Stimulated activated CD8-positive, alpha-beta memory T cell treated with anti-CD3 and anti-CD28 coated beads, Interleukin-4, amount 100 ng/mL, for 4 hours (primary cell): Measurements from ENCODE around the gene NFYC.

ENCODE experiments used
- DNase-seq, 2 donors: peaks; one replicate each; pipeline ENCODE4 v3.0.0-alpha.2; 2020; ENCODE audit warnings: low read depth in 2 of 2, low spot score in 1 of 2

NFYC gene

DNA sequence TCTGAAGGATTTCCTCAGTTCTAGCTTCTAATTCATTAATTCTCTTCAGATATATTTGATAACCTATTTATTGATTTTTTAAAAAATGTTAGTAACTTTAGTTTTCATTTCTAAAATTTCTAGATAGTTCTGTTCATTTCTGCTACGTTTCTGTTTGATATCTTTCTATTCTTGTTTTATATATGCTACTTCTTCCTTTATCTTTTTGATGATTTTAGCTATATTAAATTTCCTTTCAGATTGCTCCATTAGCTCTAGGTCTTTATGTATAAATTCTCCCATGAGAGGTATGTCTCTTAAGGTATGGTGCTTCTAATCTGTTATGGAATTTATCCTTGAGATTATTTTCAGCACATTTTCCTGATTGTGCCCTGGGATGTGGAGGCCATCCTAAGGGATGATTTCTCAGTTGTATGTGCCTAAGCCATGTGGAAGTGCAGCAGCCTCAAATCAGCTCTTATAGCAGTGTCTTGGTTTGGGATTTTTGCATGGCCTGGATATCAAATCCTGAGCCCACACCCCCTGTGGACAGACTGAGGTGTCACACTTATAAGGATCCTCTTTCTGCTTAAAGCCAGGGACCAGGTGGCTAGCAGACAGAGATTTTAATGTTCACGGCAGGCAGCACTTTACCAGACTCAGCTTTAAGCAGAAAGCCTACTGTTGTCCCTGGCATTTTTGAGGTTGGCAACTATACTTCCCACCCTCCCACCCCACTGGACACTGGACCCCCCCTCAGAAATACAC, 85.9 kb downstream of the NFYC start:
- DNase-seq, result no peak

DNA sequence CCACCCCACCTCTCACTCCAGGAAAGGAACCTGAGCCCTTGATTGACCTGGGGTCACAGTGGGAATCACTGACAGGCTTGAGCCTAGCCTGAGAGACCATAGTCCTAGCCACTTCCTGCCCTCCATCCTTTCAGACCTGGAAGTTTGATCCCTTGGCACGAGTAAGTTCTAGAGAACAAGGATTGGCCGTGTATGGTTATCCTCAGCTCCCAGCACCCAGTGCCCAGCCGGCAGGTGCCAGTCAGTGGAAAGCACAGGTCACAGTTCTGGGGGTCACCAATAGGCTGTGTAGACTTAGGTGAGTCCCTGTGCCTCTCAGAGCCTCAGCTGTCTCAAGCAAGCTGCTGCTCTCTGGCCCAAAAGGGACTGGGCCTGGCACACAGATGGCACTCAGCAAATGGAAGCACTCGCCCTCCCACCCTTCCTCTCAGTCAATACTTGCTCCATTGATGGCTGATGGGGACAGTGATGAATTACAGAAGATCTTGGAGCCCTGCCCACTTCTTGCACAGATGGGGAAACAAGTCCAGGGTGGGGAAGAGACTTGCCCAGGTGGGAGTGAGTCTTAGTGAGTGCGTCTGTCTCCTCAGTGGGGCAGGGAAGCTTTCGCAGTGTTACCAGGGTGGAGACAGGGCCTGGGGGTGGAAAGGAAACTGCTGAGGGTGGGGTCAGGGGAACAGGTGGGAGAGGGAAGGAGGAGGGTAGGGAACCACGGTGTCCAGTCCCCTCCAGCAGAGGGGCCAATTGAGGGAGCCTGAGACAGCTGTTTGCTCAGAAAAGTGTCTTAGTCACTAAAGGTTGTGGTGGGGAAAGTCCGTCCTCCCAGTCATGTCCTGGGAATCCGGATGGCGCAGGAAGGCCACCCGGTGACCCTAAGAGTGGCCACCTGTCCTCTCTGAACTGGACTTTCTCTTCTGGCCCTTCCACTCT, 89.4 kb downstream of the NFYC start:
- no peak for DNase-seq

DNA sequence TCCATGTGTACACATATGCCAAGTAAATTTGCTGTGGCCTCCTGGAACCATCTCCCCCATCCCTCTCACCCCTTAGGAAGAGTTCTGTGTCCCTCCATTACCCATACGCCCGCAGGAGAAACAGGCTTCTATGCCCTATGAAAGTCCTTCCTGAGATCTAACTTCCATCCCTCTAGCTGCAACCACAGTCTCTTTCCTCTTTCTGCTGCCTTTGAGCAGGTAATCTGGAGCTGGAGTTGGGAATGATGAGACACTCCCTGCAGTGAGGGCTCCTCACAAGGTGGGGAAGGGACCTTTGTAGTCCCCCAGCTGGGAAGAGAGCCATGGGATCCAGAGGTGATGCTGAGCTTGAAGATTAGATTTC, 90.1 kb downstream of the NFYC start:
- no peak for DNase-seq

DNA sequence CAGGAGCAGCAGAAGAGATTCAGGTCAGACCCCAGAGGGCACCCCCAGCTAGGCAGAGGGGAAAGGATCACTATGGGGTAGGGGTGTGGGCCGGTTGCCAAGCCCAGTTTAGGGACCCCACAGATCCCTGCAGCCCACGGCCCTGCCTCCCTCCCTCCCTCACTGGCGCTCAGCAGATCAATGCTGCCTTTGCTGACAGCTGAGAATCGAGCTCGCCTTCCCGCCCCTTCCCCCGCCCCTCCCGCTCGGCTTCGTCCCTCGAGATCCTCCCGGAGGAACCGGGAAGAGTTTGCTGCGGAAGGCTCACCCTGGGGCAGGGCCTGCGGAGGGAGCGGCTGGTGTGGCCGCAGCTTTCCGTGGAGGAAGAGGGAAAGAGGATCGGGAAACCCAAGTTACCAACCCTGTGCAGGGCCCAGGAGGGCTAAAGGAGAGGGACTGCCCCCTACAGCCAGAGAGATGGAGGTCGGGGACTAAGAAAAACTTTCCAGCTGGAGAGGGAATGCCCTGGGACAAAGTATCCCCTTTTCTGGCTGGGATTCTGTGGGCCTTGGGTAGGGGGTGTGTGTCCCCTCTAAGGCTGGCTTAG, 91.0 kb downstream of the NFYC start:
- no peak for DNase-seq

DNA sequence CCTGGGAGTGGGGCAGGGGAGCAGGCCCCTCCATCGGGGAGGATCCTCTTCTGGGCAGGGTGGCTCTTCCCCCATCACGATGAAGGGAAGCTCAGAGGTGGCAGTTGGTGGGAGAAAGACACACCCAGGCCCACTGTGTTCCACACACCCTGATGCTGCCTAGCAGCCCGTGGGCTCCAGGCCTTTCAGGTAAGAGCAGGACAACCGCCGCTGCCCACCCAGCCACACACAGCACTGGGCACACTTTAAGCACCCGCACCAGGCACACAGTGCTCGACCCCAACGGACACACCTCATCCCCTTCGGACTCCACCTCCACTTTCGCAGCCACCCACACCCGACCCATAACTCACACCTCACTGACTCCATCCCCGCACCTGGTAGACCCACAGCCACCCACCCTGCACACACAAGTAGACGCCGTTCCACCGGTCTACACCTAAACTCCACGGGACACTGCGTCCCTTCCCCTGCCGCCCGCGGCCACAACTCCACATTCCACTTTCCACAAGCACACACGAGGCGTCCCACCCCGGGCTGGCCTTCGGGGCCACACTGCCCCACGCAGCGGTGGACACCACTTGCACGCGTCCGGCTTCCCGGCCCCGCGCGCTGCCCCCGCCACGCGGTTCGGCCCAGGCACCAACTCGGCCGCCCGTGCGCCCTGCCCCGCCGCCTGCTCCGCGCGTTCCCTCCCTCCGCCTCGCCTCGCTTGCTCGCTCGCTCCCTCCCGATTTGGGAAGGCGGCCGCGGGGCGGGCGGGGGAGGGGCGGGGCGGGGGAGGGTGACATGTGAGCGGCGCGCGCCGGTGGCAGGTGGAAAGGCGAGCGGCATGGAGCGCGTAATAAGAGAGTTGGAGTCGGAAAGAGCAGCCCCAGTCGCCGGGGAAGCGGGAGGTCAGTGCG, 91.7 kb downstream of the NFYC start, which contains the start of gene KCNQ4:
Gene KCNQ4, plus strand, starts transcription at position 787 of the 905 bp plus-strand sequence. CDS start 307 bp downstream, outside the sequence.
- no peak for DNase-seq

DNA sequence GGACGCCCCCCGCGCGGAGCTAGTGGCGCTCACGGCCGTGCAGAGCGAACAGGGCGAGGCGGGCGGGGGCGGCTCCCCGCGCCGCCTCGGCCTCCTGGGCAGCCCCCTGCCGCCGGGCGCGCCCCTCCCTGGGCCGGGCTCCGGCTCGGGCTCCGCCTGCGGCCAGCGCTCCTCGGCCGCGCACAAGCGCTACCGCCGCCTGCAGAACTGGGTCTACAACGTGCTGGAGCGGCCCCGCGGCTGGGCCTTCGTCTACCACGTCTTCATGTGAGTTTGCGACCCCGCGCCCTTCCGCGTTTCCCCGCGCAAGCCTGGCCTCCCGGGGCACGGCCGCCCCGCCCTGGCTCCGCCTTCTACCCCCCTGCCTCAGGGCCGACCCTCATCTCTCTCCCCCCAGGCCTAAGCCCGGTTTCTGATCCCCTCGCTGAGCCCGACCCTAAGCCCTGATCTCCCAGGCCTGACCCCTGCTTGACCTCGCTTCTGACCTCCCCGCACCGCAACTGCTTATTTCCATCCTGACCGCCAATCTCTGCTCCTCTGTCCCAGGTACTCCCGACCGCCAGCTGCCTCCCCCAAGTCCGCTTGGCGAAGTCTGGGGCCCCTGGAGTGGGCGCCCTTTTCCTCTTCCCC, 92.8 kb downstream of the NFYC start:
- DNase-seq, result no peak

DNA sequence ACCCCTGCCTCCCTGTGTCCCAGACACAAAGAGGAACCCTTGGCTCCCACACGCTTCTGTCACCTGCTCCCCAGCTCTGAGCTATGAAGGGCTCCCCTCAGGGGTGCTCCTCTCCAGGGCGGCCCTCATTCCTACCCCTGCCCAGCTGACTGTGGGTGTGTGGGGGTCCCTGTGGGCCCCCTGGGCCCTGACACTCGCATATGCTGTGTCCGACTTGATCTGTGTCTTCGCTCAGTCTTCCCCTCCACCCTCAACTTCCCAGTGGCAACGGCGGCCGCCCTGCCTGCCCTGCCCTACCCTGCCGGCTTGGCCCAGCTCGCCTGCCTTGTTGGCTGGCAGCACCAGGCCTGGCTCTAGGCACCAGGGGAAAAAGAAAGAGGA, 93.3 kb downstream of the NFYC start:
- DNase-seq, result no peak

DNA sequence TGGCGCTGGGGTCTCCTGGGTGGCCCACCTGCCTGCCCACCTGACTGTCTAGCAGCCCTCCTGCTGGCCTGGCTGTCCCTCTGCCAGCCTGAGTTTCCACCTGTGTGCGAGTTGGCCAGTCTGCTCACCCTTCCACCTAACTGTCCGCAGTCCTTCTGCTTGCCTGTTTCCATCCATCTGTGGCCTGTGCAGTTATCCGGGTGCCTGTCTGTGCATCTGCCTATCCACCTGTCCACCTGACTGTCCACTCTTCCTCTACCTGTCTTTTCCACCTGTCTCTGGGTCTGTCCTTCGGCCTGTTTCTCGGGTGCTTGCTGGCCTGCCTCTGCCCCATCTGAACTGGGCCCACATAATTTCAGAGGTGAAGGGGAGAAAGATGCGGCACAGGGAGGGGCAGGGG, 93.9 kb downstream of the NFYC start:
- no peak for DNase-seq

DNA sequence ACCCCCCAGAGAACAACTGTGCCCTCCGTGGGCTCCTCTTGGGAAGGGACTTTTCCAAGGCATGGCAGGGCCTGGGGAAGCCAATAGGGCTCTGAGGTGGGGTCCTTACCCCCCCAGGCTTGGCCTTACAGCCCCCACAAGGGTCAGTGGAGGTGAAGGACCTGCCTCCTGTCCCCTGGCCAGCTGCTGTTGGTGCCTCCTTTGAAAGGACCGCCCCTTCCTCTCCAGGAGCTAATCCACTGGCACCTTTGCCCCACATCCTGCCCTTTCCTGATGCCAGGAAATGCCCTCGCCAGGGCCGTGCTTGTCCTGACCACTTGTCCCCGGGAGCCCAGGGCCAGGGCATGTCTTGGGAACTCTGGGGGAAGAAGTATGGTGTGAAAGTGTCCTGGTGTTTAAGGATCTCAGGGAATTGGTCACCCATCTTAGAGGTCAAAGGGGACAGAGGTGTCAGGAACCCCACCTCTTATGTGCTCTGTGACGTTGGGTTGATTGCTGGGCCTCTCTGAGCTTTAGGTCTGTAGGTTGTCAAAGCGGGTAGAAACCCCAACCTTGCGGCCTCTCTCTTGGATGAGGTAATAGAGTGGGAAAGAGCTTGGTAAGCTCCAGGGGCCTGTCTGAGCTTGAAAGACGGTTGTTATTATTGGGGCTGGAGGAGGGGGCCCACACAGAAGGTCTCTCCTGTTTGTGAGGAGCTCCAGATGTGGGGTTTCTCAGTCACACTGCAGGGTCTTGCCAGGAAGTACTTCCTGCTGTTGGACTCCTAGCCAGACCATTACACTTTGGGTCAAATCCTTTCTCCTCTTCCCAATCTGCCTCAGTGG, 94.9 kb downstream of the NFYC start:
- no peak for DNase-seq

DNA sequence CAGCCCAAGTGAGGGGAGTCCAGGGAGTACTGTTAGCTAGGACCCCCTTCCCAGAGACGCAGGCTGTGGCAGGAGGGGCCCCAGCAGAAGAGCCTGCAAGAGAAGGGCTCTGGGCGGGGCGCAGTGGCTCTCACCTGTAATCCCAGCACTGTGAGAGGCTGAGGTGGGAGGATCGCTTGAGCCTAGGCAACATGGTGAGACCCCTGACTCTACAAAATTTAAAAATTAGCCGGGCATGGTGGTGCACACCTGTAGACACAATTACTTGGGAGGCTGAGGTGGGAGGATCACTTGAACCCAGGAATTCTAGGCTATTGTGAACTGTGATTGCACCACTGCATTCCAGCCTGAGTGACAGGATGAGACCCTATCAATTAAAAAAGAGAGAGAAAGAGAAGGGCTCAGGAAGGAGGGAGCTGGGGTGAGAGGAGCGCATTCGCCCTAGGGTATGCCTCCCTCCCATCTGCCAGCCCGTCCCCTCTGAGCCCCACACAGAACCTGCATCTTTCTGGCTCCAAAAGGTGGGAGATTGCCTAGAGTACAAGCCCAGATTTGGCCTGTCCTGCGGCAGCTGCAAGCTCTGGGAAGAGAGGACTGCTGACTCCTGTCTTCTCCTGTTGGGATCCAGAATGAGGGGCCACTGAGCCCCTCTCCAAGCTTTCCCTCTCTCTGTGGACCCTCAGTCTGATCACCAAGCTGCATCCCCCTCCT, 95.6 kb downstream of the NFYC start:
- DNase-seq, result no peak

DNA sequence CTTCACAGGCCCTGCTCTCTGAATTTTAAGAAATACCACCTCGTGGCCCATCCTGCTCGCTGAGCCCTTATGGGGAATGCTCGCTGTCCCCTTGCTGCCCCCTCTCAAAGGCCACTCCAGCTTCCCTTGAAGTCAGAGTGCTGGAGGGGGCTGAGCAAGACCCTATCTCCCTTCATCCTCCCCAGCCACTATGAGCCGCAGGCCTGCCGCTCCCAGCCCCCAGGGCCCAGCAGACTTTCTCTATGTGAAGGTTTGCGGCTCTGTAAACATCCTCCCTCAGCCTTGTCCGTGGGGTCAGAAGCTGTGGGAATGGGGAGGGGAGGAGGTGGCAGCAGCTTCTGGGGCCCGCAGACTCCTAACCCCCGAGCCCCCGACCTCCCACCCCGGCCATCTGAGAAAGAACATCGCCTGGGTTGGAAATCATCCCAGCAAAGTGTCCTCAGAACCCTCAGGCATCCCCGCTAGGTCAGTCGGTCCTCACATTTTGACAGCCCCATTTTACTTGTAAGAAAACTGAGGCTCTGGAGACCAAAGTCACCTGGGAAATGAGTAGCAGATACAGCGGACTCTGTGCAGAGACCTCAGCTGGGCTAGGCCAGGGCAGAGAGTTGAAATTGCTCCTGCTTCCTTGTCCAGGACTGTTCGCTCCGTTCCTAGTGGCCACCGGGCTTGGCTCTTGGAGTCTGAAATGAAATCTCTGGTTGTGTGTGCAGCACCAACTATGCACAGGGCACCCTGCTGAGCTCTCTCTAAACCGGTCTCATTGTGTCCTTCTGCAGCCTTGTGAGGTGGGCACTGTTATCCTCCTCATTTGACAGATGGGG, 96.4 kb downstream of the NFYC start:
- no peak for DNase-seq

DNA sequence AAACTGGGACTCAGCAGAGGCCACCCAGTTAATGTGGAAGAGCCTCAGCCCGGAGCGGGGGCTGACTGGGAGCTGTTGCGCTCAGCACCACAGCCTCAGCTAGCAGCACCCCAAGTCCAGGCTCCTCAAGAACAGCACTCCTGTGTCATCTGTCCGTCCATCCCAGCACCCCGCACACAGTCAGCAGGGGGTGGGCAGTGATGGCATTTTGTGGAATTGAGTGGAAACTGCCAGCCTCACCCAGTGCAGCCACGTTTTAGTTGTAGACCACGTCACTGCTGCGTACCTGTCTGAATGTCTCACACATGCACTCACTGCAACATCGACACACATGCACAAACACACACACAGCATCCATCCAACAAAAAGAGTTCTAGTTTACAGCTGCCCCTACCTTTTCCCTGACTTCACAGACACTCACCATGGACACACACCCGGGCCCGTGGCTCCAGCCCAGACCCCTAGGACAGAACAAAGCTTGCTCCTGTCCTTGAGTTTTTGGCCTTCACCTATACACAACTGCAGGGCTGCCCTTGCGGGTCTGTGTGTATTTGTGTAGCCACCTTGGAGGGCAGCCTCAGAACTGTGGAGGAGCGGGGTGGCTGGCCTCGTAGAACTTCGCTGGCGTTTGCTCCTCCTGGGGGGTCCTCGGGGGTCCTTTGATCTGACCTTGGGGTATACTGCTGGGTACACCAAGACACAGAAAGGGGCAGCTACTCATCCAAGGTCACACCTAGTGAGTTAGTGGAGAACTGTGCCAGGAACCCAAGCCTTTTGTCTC, 97.2 kb downstream of the NFYC start:
- DNase-seq, result no peak

DNA sequence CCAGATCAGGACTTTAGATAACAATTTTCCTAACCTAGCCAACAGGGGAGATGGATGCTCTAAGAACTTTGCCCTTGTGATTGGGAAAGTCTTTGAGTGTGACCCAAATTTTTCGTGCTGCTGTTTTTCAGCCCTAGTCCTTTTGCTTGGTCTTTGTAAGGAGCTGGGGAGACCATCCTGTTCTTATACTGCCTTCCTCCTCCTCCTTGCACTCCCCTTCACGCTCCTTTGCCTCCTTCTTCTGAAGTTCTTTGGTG, 97.8 kb downstream of the NFYC start:
- DNase-seq, result no peak

DNA sequence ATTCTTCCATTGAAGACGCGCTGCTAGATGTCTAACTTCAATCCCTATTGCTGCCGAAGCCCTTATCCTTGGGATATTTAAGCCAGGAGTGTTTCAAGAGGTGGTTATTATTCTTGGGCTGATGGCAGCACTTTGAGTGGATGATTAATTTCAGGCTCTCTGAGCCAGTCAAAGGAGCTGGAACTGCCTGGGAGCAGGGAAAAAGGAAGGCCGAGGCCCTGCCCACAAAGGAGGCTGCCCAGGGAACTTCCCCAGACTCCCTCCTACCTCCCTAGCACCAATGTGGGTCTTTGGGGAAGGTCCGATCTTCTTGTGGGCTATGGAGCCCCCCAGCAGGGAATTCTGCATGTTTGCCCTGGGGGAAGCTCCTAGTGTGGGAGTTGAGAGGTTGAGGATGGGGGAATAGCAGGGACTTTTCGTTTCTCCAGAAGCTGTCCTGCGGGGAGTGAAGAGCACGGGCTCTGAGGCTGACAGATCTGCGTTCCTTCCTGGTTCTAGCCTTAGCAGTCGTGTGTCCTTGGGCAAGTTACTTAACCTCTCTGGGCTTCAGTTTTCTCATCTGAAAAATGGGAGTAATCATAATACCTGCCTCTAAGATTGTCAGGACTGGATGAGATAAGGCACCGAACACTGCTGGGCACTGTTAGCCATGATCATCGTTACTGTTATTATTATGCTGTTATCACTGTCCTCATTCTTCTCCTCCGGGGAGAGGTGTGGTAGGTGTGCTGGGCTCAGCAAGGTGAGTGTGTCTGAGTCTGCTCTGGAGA, 98.3 kb downstream of the NFYC start:
- DNase-seq, result no peak

DNA sequence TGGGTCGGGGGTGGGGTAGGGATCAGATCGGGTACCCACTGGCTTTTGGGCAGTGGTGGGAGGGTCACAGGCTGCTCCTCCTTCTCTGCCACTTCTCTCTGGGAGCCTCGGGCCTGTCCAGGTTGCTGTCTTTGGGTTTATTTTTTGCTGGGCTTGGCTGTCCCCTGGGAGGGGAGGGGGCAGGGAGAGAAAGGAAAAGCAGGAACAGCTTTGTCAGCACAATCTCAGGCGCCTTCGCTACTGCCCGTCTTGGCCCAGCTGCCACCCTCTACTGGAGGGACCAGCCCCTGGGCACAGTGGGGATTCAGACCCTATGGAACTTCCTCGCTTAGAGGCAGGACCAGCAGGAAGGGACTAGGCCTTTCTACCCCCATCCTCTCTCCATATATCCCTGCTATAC, 100.5 kb downstream of the NFYC start:
- no peak for DNase-seq

DNA sequence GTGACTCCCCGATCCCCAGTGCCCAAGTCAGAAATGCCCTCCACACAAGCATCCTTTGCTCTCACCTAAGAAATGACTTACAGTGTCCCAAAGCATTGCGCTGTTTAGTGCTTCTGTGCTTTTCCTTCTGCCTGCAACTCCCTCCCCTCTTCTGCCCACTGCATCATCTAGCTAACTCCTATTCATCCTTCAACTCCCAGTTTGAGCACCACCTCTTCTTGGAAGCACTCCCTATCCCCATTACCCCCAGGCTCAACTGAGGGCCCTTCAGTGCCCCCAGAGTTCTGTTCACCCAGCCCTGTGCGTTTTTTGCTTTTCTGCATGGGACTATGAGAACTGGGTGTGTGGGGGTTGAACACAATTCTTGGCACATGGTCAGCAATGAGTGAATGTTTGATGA, 102.1 kb downstream of the NFYC start:
- DNase-seq, result no peak

DNA sequence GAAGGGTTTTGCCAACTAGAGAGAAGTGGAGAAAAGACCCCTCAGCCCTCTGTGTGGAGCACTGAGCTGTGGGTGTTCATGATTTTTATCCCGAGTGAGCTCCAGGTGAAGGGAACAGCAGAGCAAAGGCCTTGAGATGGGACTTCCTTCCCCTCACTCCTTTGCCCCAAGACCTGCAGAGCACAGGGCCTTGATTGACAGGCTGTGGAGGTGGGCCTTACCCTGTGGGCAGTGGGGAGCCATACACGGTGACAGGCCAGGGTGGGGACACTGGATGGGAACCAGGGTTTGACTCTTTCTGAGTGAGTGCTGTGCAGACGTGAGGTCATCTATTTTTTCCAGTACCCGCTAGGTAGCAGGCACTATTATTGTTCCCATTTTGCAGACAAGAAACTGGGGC, 102.5 kb downstream of the NFYC start:
- no peak for DNase-seq
